ENCODE measurements around the gene PTPN22. TPM values are rescaled to one million over a fixed set of nuclear protein-coding genes. Genes with fewer than 3 reads are reported as not detected.

PTPN22 gene
- total RNA-seq, result under 1 TPM; under 0.01 to 0.34 TPM

DNA sequence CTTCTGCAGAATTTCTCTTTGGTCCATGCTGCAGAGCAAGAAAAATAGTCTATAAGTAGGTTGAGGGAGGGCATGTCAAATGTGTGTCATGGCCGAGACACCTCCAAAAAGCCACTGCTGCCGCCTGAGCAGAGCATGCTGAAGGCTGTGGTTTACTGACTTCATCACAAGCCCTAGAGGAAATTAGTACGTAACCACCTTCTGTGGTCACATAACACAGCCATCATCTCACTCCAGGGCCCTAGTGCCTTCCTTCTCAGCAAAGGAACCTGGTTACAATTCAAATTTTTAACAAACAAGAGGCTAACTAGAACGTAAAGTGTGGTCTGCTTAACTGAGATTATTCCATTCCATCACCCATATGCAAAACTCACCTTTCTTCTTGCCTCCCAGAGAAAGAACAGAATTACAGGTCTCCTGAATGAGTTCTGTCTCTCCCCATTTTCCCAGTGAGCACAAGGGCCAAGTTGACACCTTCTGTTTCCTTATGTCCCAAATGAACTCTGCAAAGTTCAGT is at the start of gene PTPN22:
Gene PTPN22, minus strand, starts transcription at position 116 of the 517 bp plus-strand sequence.

GRCh38 chr1:113904674-113905434 is 33.3 kb upstream of the PTPN22 start, which contains the start of the genes AP4B1 and DCLRE1B:
Gene AP4B1, minus strand, starts transcription at chr1:113904799. Its CDS starts 82 bp downstream, at chr1:113904717.
Gene DCLRE1B, plus strand, starts transcription at chr1:113905326. Its CDS starts 261 bp downstream, at chr1:113905587.

GRCh38 chr1:113887402-113888175 is 16.1 kb upstream of the PTPN22 start, which contains the start of gene BCL2L15:
Gene BCL2L15, minus strand, starts transcription at chr1:113887581. Its CDS starts 206 bp downstream, at chr1:113887375.

GRCh38 chr1:113811888-113812660 is 59.4 kb downstream of the PTPN22 start, which contains the start of gene RSBN1:
Gene RSBN1, minus strand, starts transcription at chr1:113812476. Its CDS starts 64 bp downstream, at chr1:113812412.

Other genes starting within 250 kb of the PTPN22 start
- gene PHTF1, start 112.2 kb downstream of the PTPN22 start, total RNA-seq, result 10 to 100 TPM; 29.3 to 32.6 TPM
- 10 to 100 TPM; 11.4 to 12.3 TPM for gene RSBN1, start 59.2 kb downstream of the PTPN22 start, total RNA-seq
- gene BCL2L15, start 15.9 kb upstream of the PTPN22 start, total RNA-seq, result under 1 TPM; under 0.01 to 0.33 TPM
- gene AP4B1, start 33.1 kb upstream of the PTPN22 start, total RNA-seq, result 10 to 100 TPM; 15.8 to 20.0 TPM
- gene DCLRE1B, start 33.6 kb upstream of the PTPN22 start, total RNA-seq, result 1 to 10 TPM; 5.2 to 9.0 TPM
- 10 to 100 TPM; 17.9 to 24.0 TPM for gene HIPK1, start 57.6 kb upstream of the PTPN22 start, total RNA-seq
- gene OLFML3, start 107.8 kb upstream of the PTPN22 start, total RNA-seq, result 1 to 10 TPM; 1.4 to 3.3 TPM

Data from melanocyte of skin (primary cell).